GM19455 (cell line): ENCODE results near the gene DBN1.
"Not testable (repeated sequence)": the region's sequence is repeated elsewhere in the genome, so short reads cannot be mapped to it uniquely, and the experiment has no call there.

ENCODE experiments used
- ATAC-seq: cut with Tn5 transposase; IDR thresholded peaks from one replicate; pipeline ENCODE4 v1.9.1; 2021; ENCODE audit not compliant: unreplicated experiment

DBN1 gene

DNA sequence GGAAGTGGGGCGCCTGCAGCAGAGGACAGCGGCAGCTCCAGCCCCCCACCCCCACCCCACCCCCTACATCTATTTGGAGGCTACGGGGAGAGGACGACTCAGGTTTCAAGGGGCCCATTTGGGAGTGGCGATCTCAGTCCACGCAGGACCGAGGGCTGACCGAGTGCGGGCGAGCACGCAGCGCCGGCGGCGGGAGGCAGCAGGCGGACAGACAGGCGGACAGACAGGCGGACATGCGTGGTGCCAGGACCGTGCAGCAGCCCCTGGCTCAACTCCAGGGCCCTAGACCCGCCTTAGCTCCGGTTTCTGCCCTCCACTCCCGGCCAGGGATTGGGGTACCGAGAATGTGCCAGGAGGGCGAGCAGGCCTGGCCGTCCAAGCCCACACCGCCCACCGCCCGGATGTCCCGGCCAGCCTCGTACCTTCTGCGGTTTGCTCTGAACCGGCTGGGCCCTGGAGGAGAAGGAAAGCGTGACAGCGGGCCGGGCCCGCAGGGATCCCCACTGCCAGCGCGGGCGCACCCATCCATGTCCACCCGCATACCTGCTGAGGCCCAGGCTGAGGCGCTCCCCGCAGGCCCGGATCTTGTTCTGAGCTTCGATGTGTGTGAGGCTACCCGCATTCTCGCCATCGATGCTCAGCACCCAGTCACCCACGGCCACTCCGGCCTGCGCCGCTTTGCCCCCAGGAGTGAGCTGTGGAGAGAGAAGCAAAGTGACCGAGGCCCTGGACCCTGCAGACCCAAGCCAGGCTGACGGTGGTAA, 18.7 kb upstream of the DBN1 start:
- no peak for ATAC-seq

GRCh38 chr5:177491429-177491945, 18.1 kb upstream of the DBN1 start:
- ATAC-seq, result no peak

GRCh38 chr5:177490992-177491391, 17.6 kb upstream of the DBN1 start:
- no peak for ATAC-seq

DNA sequence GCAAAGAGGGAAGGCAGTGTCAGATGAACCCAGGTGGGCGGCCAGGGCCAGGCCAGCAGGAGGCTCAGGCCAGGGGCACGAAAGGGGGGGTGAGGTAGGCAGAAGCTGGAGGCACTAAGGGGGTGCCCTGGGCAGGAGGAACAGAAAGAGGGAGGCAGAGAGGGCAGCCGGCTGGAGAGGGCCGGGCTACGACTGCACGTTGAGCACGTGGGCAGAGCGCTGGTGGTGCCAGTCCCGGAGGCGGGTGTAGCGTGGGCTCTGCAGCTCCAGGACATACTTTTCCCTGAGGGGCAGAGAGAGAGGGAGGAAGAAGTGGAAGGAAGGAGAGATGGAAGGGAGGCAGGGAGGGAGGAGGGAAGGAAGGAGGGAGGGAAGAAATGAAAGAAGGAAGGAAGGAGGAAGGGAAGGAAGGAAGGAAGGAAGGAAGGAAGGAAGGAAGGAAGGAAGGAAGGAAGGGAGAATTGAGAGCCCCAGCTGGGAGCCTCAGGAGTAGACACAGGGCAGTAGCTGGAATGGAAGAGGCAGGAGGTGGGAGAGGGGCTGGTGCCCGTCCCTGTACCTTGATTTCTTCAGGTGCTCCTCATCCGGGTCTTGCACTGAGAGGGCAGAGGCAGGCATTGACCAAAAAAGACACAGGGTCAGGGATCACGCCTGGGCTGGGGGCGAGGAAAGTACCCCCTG, 17.0 kb upstream of the DBN1 start:
- no peak for ATAC-seq

GRCh38 chr5:177489119-177489716, 15.8 kb upstream of the DBN1 start:
- ATAC-seq, result no peak

DNA sequence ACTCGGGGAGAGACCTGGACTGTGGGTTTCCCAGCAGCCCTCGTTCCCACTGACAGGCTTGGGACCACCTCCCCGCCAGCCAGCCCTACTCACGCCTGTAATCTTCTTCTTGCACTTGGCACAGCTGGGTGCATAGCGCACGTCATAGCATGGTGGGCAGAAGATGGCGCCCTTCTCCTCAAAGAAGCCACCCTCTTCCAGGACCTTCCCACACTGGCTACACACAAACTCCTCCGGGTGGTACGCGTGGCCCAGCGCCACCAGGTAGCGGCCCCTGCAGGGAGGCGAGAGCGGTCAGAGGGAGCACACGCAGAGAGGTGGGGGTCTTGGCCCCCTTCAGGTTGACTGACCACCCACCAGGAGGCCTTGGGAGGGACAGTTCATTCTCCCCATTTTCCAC, 14.5 kb upstream of the DBN1 start:
- ATAC-seq, result no peak

DNA sequence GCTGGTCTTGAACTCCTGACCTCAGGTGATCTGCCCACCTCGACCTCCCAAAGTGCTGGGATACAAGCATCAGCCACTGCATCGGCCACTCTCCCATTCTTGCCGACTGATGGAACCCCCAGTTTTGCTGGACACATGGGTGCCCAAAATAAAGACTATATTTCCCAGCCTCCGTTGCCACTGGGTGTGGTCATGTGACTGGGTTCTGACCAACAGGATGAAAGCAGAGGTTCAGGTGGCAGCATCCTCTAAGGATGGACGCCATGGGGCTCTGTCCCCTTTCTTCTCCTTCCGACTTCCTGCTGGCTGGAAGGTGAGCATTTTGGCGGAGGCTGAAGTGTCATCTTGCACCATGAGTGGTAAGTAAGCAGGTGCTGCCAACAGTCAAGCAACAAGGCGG, 13.7 kb upstream of the DBN1 start:
- no peak for ATAC-seq

DNA sequence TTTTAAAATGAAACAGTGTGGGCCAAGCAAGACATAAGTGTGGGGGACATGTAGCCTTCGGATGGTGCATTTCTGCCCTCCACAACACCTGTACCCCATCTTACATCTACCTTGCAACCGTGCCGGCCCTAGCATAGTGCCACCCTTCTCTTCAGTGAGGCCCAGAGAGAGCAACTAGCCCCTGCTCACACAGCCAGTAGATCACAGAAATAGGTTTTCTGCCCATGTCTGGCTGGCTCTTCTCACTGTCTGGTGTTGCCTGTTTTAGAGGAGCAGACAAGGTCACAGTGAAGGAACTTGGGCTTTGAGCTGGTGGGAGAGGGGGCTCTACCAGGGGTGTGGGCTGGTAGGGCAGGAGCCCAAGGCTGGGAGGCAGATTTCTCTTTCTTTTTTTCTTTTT, 12.8 kb upstream of the DBN1 start:
- no peak for ATAC-seq

GRCh38 chr5:177485753-177486152, 12.3 kb upstream of the DBN1 start:
- ATAC-seq, result not testable (repeated sequence)

- ATAC-seq, result no peak
These were observed 11.6 kb upstream of the DBN1 start for GRCh38 chr5:177484902-177485549.

DNA sequence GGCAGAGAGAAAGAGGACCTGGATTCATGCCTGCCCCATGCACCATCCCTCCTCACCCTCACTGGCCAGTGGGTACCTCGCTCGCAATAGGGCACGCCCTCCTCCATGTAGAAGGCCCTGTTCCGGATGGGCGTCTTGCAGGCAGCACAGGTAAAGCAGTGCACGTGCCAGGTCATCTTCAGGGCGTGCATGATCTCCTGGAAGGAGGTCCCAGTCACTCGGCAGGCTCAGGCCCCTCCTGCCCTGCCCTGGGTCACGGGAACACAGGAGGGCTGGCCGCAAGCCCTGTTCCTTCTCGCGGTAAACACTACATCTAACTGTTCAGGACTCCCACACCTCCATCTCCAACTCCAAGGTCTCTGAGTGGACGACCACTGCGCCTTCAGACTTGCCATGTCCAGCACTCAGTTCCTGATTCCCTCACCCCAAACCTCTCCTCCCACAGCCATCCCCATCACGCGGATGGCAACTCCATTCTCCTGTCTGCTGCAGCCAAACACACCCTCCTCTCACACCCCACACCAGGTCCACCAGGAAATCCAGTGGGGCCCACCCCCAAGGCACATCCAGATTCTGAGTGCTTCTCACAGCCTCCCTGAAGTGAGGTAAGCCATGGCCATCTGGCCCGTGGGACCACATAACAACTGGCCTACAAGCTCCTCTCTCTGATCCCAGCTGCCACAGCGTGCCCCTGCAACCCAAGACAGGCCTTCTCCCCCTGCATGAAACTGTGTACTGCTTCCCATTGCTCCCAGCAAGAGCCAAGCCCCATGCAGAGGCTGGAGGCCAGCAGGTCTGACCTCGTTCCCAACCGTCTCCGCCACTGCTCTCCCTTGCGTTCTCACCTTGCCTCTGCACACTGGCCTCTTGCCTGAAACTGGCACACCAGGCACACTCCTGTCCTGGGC, 10.8 kb upstream of the DBN1 start:
- no peak for ATAC-seq

- no peak for ATAC-seq
These were observed 9.6 kb upstream of the DBN1 start for GRCh38 chr5:177483042-177483441.

GRCh38 chr5:177482359-177482795, 8.9 kb upstream of the DBN1 start:
- no peak for ATAC-seq

GRCh38 chr5:177479774-177480173, 6.3 kb upstream of the DBN1 start:
- ATAC-seq, result no peak

DNA sequence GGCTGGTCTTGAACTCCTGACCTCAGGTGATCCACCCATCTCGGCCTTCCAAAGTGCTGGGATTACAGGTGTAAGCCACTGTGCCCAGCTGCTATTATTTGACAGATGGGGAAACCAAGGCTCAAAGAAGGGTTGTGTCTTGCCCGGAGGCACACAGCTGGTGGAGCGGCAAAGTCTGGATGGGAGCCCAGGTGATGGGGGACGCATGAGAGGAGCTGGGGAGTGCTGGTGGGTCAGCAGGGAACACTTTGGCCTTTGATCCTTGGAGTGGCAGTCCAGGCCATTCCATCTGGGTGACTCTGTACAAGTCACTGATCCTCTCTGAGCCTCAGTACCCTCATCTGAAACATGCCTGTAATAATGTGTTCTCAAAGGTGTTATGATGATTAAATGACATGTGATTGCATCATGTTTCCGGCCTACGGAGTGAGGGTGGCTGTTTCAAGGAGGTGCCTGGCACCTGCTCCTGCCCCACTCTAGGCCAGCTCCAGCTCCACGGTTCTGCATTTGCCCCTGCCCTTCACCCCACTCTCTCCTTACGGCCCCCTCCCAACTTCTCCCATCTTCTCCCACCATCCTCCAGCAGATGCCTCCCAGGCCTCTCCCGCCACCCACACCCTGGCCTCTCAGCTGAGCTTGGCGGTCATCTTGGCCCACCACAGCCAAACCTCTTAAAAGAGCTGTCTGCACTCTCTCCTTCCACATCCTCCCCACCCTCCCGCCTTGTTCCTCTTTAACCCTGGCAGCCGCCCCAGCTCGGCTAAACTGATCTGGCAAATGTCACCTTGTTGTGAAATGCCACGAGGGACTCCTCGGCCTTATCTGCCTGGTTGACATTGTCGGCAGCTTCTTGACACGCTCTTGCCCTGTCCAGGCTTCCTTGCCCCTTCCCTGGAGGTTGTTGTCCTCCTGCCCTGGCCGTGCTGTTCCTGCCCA, 5.5 kb upstream of the DBN1 start:
- no peak for ATAC-seq

DNA sequence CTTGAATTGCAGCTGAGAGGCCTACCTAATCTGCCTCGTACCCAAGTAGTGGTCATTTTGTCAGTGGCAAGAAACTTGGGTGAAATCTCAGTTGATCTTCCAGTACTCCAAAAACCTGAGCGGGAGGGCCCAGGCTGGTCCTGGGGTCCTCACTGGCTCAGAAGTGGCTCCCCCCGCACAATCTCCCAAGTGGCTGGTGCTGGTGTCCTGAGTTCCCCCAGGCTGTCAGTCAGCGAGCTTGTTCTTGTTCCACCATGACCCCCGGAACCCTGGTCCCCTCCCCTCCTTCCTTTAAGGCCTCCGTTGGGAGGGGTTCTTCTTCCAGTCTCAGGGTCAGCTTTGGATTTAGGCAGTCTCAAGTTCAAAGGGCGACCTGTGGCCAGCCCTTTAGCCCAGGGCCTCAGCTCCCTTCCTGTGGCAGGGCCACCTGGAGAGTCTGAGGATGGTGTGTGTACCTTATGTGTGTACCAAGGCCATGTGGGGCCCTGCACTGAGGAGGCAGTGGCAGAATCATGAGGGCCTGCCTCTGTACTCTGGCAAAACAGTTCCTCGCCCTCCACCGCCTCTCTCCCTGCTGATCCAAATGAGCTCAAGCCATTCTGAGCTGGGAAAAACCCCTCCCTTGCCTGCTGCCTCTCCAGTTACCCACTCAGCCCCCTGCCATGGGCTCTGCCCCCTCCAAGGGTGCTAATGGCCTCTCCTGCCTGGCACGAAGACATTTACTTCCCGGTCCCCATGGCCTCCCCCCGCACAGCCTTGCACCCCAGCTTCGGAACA, 4.5 kb upstream of the DBN1 start:
- no peak for ATAC-seq

DNA sequence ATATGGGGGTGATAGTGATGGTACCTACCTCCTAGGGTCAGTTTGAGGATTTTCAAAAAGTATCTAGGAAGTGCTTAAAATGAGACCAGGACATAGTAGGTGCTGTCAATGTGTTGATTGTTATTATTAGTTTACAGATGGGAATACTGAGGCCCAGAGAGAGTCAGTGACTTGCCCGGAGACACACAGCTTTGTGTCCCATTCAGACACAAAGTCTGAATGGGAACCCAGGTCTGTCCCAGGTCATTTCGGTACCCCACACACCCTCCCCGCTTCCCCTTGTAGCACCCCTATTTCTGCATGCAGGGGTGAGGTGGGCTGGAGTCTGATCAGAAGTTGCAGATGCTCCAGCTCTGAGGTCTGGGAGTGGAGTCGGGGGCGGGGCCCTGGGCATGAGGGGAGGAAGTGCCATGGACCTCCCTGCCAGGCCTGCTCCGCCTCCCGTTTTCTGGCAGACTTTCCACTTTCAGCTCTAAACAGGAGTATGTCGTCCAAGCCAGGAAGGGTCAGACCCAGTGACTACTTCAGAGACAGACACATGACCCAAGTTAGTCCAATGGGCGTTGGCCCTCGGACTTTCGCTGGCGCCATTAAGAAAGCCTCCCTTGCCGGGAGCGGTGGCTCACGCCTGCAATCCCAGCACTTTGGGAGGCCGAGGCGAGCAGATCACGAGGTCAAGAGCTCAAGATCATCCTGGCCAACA, 3.2 kb upstream of the DBN1 start:
- ATAC-seq, result no peak
